Hair follicle dermal papilla cell (primary cell): ENCODE data around the gene IGFBP7. TPM values are rescaled to one million over a fixed set of nuclear protein-coding genes. Genes with fewer than 3 reads are reported as not detected.

Experiments used
- small RNA-seq: library from RNA; depleted of rRNA; stranded (forward); fragments of <200 nt; gene quantifications from one replicate; pipeline ENCODE3, GENCODE V24; 2012
- total RNA-seq: library from RNA; depleted of rRNA; stranded (reverse); fragments of >200 nt; gene quantifications from 2 replicates; pipeline ENCODE4 v1.2.3, GENCODE V29; 2012

The IGFBP7 gene
- total RNA-seq = 293 and 375 TPM in 2 replicates

GRCh38 chr4:57109847-57110639 is at the start of gene IGFBP7:
Gene IGFBP7 (minus strand): TSS chr4:57110385. CDS start chr4:57110351, 34 bp downstream.

Small RNAs within 50 kb of the gene (small RNA-seq; reads per million reads assigned to genes)
- not detected for gene RNU6-998P

Other genes with a start within 250 kb of the IGFBP7 start
- gene REST, start 202.5 kb downstream of the IGFBP7 start, total RNA-seq = 52.3 and 58.1 TPM in 2 replicates
- gene NOA1, start 132.8 kb downstream of the IGFBP7 start, total RNA-seq = 22.6 and 23.9 TPM in 2 replicates
- 87.7 and 97.0 TPM in 2 replicates for gene POLR2B, start 131.5 kb downstream of the IGFBP7 start, total RNA-seq